Neural cell (in vitro differentiated cells): ENCODE measurements around the gene TMEM225.

Experiments used
- CTCF ChIP-seq: fragments of 450-650 bp; IDR thresholded peaks from 2 replicates; pipeline ENCODE4 v1.5.1; 2014; ENCODE audit warnings: antibody characterized with exemption, mild to moderate bottlenecking, moderate library complexity; ENCODE audit not compliant: poor library complexity, severe bottlenecking
- EP300 ChIP-seq: fragments of 450-650 bp; conservative IDR thresholded peaks from 2 replicates; pipeline ENCODE4 v1.6.1; 2014; ENCODE audit warnings: antibody characterized with exemption, mild to moderate bottlenecking, moderate library complexity; ENCODE audit not compliant: poor library complexity, severe bottlenecking
- RAD21 ChIP-seq: fragments of 450-650 bp; conservative IDR thresholded peaks from 2 replicates; pipeline ENCODE4 v1.6.1; 2014; ENCODE audit warnings: antibody characterized with exemption, mild to moderate bottlenecking, moderate library complexity
- REST ChIP-seq: IDR thresholded peaks from 2 replicates; pipeline ENCODE4 v1.6.1; 2012; ENCODE audit warnings: borderline replicate concordance
- TAF1 ChIP-seq: IDR thresholded peaks from 2 replicates; pipeline ENCODE4 v1.6.1; 2012; ENCODE audit warnings: low read depth

GRCh38 chr11:123853038-123853437, 32.4 kb downstream of the TMEM225 start:
- TF ChIP-seq CTCF, result no peak
- TF ChIP-seq TAF1, result no peak
- no peak for TF ChIP-seq RAD21
- no peak for TF ChIP-seq REST
- TF ChIP-seq EP300, result no peak
